SK-N-SH (cell line): ENCODE measurements around the gene SETX. TPM values are rescaled to one million over a fixed set of nuclear protein-coding genes. Genes with fewer than 3 reads are reported as not detected.
A peak's percentile ranks its signal among the peaks of the same experiment; 100 is the strongest.

Source experiments
- CTCF ChIA-PET: fragments of 300-600, 350-600 bp; formaldehyde crosslinking; extraction: SDS; loops from one replicate; lab custom pipeline; 2021; lab: Yijun Ruan, JAX
- POLR2A ChIA-PET: fragments of 350-600 bp; sonication (Branson Sonifier 250); formaldehyde crosslinking; extraction: SDS; loops from one replicate; lab custom pipeline; 2020; ENCODE audit warnings: antibody characterized with exemption, inconsistent platforms; lab: Yijun Ruan, JAX
- DNase-seq: peaks from one replicate; pipeline ENCODE4 v3.0.0; 2012
- H2AFZ ChIP-seq: fragments of 200-600 bp; sonication (generic); 2 replicates; pipeline ENCODE4 v1.8.1; 2016; ENCODE audit warnings: antibody characterized with exemption, mild to moderate bottlenecking, low read depth
- H3F3A ChIP-seq: fragments of 200-600 bp; sonication (generic); replicated peaks from 2 replicates; pipeline ENCODE3; 2016; ENCODE audit warnings: antibody characterized with exemption, mild to moderate bottlenecking; ENCODE audit not compliant: insufficient read depth
- H3K27ac ChIP-seq, 2 experiments: fragments of 200-500 bp in 1 of 2; fragments of 200-600 bp in 1 of 2; sonication (Bioruptor generic) in 1 of 2; sonication (generic), shearing (Covaris generic) in 1 of 2; 2 replicates each; pipeline versions ENCODE4 v1.5.1 to v1.6.1; 2014 to 2016; ENCODE audit warnings: low read depth in 2 of 2, inconsistent platforms in 1 of 2, low read length in 1 of 2, mild to moderate bottlenecking in 1 of 2, mixed read lengths in 1 of 2
- H3K27me3 ChIP-seq: fragments of 200-600 bp; sonication (generic), shearing (Covaris generic); 2 replicates; pipeline ENCODE4 v1.6.1; 2016; ENCODE audit warnings: mixed run types; ENCODE audit not compliant: insufficient read depth
- H3K36me3 ChIP-seq, 2 experiments: fragments of 200-500 bp in 1 of 2; fragments of 200-600 bp in 1 of 2; sonication (Bioruptor generic) in 1 of 2; sonication (generic) in 1 of 2; replicated peaks in 1 of 2; 2 replicates each; pipeline versions ENCODE3 to v1.5.1; 2014 to 2016; ENCODE audit warnings: low read length in 1 of 2, mild to moderate bottlenecking in 1 of 2; ENCODE audit not compliant: insufficient read depth in 2 of 2, control insufficient read depth in 1 of 2
- H3K4me1 ChIP-seq, 2 experiments: fragments of 200-500 bp in 1 of 2; fragments of 200-600 bp in 1 of 2; sonication (Bioruptor generic) in 1 of 2; sonication (generic), shearing (Covaris generic) in 1 of 2; 2 replicates each; pipeline versions ENCODE4 v1.5.1 to v1.6.1; 2014 to 2016; ENCODE audit warnings: low read depth in 1 of 2, low read length in 1 of 2, mixed run types in 1 of 2; ENCODE audit not compliant: insufficient read depth in 2 of 2, control insufficient read depth in 1 of 2
- H3K4me2 ChIP-seq: fragments of 200-600 bp; sonication (generic), shearing (Covaris generic); 2 replicates; pipeline ENCODE4 v1.6.1; 2017; ENCODE audit warnings: mixed run types
- H3K4me3 ChIP-seq, 2 experiments: fragments of 200-500 bp in 1 of 2; fragments of 200-600 bp in 1 of 2; sonication (Bioruptor generic) in 1 of 2; sonication (generic), shearing (Covaris generic) in 1 of 2; 2 replicates each; pipeline versions ENCODE4 v1.5.1 to v1.8.1; 2014 to 2016; ENCODE audit warnings: low read depth in 2 of 2, inconsistent platforms in 1 of 2, low read length in 1 of 2, mild to moderate bottlenecking in 1 of 2, mixed read lengths in 1 of 2, moderate library complexity in 1 of 2
- H3K79me2 ChIP-seq: fragments of 200-600 bp; sonication (generic); 2 replicates; pipeline ENCODE4 v1.8.1; 2017; ENCODE audit warnings: mild to moderate bottlenecking; ENCODE audit not compliant: insufficient read depth
- H3K9ac ChIP-seq: fragments of 200-600 bp; sonication (generic); 2 replicates; pipeline ENCODE4 v1.6.1; 2017; ENCODE audit warnings: mixed run types
- H3K9me2 ChIP-seq: fragments of 200-600 bp; sonication (generic); 2 replicates; pipeline ENCODE4 v1.6.1; 2017; ENCODE audit warnings: mixed run types
- H3K9me3 ChIP-seq: fragments of 200-600 bp; sonication (generic); 2 replicates; pipeline ENCODE4 v1.6.1; 2017; ENCODE audit warnings: mixed run types, mild to moderate bottlenecking, moderate library complexity
- H4K20me1 ChIP-seq: fragments of 200-600 bp; sonication (generic); 2 replicates; pipeline ENCODE4 v1.6.1; 2017; ENCODE audit warnings: mild to moderate bottlenecking, mixed run types; ENCODE audit not compliant: insufficient read depth
- CHD2 ChIP-seq: fragments of 150-350 bp; IDR thresholded peaks from 2 replicates; pipeline ENCODE4 v1.6.1; 2018; ENCODE audit warnings: low read length; ENCODE audit not compliant: partially characterized antibody
- EP300 ChIP-seq, 2 experiments: IDR thresholded peaks; 2 replicates each; pipeline versions ENCODE4 v1.4.0 to v1.6.1; 2012; ENCODE audit warnings: borderline replicate concordance in 1 of 2, low read depth in 1 of 2, low read length in 1 of 2
- EZH2phosphoT487 ChIP-seq: fragments of 200-600 bp; sonication (generic); IDR thresholded peaks from 2 replicates; pipeline ENCODE4 v1.6.1; 2017; ENCODE audit warnings: low read depth, mixed run types, mild to moderate bottlenecking, antibody characterized with exemption, moderate library complexity, borderline replicate concordance
- FOXJ3 ChIP-seq: sonication (generic); formaldehyde crosslinking; IDR thresholded peaks from 2 replicates; pipeline ENCODE4 v1.5.1; 2020; ENCODE audit warnings: mild to moderate bottlenecking, missing genetic modification reagents
- FOXM1 ChIP-seq: IDR thresholded peaks from 2 replicates; pipeline ENCODE4 v1.4.0; 2012; ENCODE audit warnings: low read depth, mild to moderate bottlenecking
- GATA2 ChIP-seq: sonication (generic); formaldehyde crosslinking; IDR thresholded peaks from 2 replicates; pipeline ENCODE4 v1.5.0; 2020; ENCODE audit warnings: mild to moderate bottlenecking, missing genetic modification reagents
- JUND ChIP-seq: IDR thresholded peaks from 2 replicates; pipeline ENCODE4 v1.4.0; 2012
- MEF2A ChIP-seq: IDR thresholded peaks from 2 replicates; pipeline ENCODE4 v1.4.0; 2012; ENCODE audit warnings: low read depth, borderline replicate concordance
- MXI1 ChIP-seq: IDR thresholded peaks from 2 replicates; pipeline ENCODE4 v1.6.1; 2012; ENCODE audit warnings: mild to moderate bottlenecking, low read depth, low read length, improper control_type of control experiment
- RAD21 ChIP-seq: IDR thresholded peaks from 2 replicates; pipeline ENCODE4 v1.6.1; 2012; ENCODE audit warnings: mild to moderate bottlenecking, low read length
- RCOR1 ChIP-seq: fragments of 150-350 bp; IDR thresholded peaks from 2 replicates; pipeline ENCODE4 v1.6.1; 2017; ENCODE audit warnings: antibody characterized with exemption, low read length
- RXRA ChIP-seq: IDR thresholded peaks from 2 replicates; pipeline ENCODE4 v1.4.0; 2012; ENCODE audit warnings: low read depth, mild to moderate bottlenecking, borderline replicate concordance
- SIN3A ChIP-seq: IDR thresholded peaks from 2 replicates; pipeline ENCODE4 v1.6.1; 2012; ENCODE audit warnings: low read depth, mild to moderate bottlenecking, low read length, moderate library complexity, borderline replicate concordance
- TCF12 ChIP-seq: IDR thresholded peaks from 2 replicates; pipeline ENCODE4 v1.4.0; 2012
- TEAD4 ChIP-seq: IDR thresholded peaks from 2 replicates; pipeline ENCODE4 v1.4.0; 2012; ENCODE audit warnings: mild to moderate bottlenecking, borderline replicate concordance; ENCODE audit not compliant: insufficient read depth
- WGBS: methylation state at CpG from one replicate; pipeline ENCODE4 v1.1.6; 2017; ENCODE audit warnings: low lambda C conversion rate; 5-methylcytosine and 5-hydroxymethylcytosine counted together
- polyA plus RNA-seq, 3 experiments: library from polyadenylated mRNA; depleted of rRNA; stranded (reverse); fragments of >200 nt; gene quantifications; 2 replicates each; pipeline ENCODE4 v1.2.3, GENCODE V29; 2012
- TF ChIP-seq, protein P1 (sequence below): IDR thresholded peaks from 2 replicates; pipeline ENCODE4 v1.4.0; 2012; ENCODE audit warnings: low read depth
- TF ChIP-seq, protein P2 (sequence below): IDR thresholded peaks from 2 replicates; pipeline ENCODE4 v1.4.0; 2012; ENCODE audit warnings: low read depth, borderline replicate concordance
- TF ChIP-seq, protein P3 (sequence below): IDR thresholded peaks from 2 replicates; pipeline ENCODE4; 2012

Gene SETX
- polyA plus RNA-seq, 1 of the 3 experiments (the other 2 are of a cell fraction): 12.3 TPM

- WGBS: 97% methylated on average over 3 of the region's 3 CpGs
- peaks cover 59 to 82% of the 10 kb centered on the region in 2 experiments for H3K36me3 ChIP-seq
Observed at GRCh38 chr9:132267660-132268059, 87.1 kb downstream of the SETX start.

DNA sequence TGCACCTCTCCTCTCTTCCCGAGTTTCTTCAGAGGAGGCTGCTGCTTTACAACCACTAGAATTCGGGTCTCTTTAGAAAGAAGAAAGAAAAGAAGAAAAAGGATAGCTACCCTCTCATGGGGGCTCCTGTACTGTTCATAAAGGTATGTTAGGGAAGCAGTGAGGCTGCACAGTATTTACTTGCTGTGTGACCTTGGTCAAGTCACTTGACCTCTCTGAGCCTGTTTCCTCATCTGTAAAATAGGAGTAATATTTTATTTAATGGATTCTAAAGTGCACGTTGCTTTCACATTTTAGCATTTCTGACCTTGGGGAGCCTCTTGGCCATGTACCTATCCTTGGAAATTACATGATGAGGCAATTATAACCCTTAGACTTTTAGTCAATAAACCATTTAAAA, 88.8 kb downstream of the SETX start:
- Histone ChIP-seq H3K4me1 (peaks cover 0 to 3% of the 10 kb centered on the region in 2 experiments; a peak in 1 of 4 replicates), H3K27ac (no peak overlapping the region), H2AFZ (no peak overlapping the region), H3K36me3 (peaks cover 62 to 88% of the 10 kb centered on the region in 2 experiments), H3K9me3 (no peaks in the 10 kb centered on the region), H3F3A (peaks cover 26% of the 10 kb centered on the region), H3K9ac (no peak overlapping the region), H4K20me1 (0 out of 2 replicates have a peak, but pooled peaks cover 11% of the 10 kb centered on the region), H3K27me3 (no peaks in the 10 kb centered on the region)
- CTCF ChIA-PET: interaction anchor here (1.0 to 7.7 kb wide), 3 partner anchors 14 to 526 kb away, joined by 4 to 71 read pairs (median 10); partner anchors contain the start of gene RAPGEF1
- DNase-seq: no peak
- 89% methylated on average over 3 of the region's 3 CpGs for WGBS
- TF ChIP-seq FOXJ3 (CRISPR knock-in tag): no peak
- TF ChIP-seq EP300 (IDR thresholded peaks at IDR 0.05; ENCODE audit: borderline replicate concordance in 1 of 2, low read depth in 1 of 2, low read length in 1 of 2): no peak
- TF ChIP-seq MEF2A: no peak
- TF ChIP-seq MXI1: no peak
- TF ChIP-seq RAD21: no peak
- no peak for TF ChIP-seq SIN3A
- TF ChIP-seq, protein P1, sequence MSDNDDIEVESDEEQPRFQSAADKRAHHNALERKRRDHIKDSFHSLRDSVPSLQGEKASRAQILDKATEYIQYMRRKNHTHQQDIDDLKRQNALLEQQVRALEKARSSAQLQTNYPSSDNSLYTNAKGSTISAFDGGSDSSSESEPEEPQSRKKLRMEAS: no peak
- TF ChIP-seq, all 33 proteins: peak for 0
- Histone ChIP-seq H3K9me2 (no peaks in the 10 kb centered on the region), H3K4me3 (no peak overlapping the region), H3K4me2 (no peak overlapping the region), H3K79me2 (no peaks in the 10 kb centered on the region)
- POLR2A ChIA-PET: no interaction called here

More at GRCh38 chr9:132267660-132268059, 87.1 kb downstream of the SETX start:
- Histone ChIP-seq H2AFZ (no peak overlapping the region), H3K9me3 (no peaks in the 10 kb centered on the region), H3K4me3 (no peak overlapping the region)
- TF ChIP-seq SIN3A (no peak), RXRA (no peak), GATA2 (CRISPR knock-in tag) (no peak), EP300 (IDR thresholded peaks at IDR 0.05; ENCODE audit: borderline replicate concordance in 1 of 2, low read depth in 1 of 2, low read length in 1 of 2) (no peak), CHD2 (no peak), RCOR1 (no peak), JUND (no peak), TCF12 (no peak), FOXM1 (no peak), TEAD4 (no peak), EZH2phosphoT487 (no peak)
- TF ChIP-seq, protein P2, sequence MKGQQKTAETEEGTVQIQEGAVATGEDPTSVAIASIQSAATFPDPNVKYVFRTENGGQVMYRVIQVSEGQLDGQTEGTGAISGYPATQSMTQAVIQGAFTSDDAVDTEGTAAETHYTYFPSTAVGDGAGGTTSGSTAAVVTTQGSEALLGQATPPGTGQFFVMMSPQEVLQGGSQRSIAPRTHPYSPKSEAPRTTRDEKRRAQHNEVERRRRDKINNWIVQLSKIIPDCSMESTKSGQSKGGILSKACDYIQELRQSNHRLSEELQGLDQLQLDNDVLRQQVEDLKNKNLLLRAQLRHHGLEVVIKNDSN: no peak
- TF ChIP-seq, protein P1: no peak
- TF ChIP-seq, protein P3, sequence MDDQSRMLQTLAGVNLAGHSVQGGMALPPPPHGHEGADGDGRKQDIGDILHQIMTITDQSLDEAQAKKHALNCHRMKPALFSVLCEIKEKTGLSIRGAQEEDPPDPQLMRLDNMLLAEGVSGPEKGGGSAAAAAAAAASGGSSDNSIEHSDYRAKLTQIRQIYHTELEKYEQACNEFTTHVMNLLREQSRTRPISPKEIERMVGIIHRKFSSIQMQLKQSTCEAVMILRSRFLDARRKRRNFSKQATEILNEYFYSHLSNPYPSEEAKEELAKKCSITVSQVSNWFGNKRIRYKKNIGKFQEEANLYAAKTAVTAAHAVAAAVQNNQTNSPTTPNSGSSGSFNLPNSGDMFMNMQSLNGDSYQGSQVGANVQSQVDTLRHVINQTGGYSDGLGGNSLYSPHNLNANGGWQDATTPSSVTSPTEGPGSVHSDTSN: no peak
- TF ChIP-seq, all 33 proteins: peak for 0
- H3K4me2 ChIP-seq: no peak overlapping the region
- no peaks in the 10 kb centered on the region for H3K9me2 ChIP-seq
- H3K4me1 ChIP-seq: peaks cover 0 to 3% of the 10 kb centered on the region in 2 experiments; a peak in 1 of 4 replicates
- no peaks in the 10 kb centered on the region for H3K27me3 ChIP-seq
- no peak overlapping the region for H3K9ac ChIP-seq
- DNase-seq: no peak
- 0 out of 2 replicates have a peak, but pooled peaks cover 11% of the 10 kb centered on the region for H4K20me1 ChIP-seq
- H3K27ac ChIP-seq: peak overlapping the region in 1 of 2 experiments; percentile 4; a peak in 1 of 4 replicates
- ChIA-PET POLR2A (no interaction called here), CTCF (interaction anchor here (1.0 to 7.4 kb wide), 21 partner anchors 9 to 1210 kb away, joined by 3 to 78 read pairs (median 5); no protein-coding TSS in a partner anchor)
- H3F3A ChIP-seq: peaks cover 31% of the 10 kb centered on the region
- H3K79me2 ChIP-seq: no peaks in the 10 kb centered on the region
